ENCODE data around the gene RASGRP3. TPM values are rescaled to one million over a fixed set of nuclear protein-coding genes. Genes with fewer than 3 reads are reported as not detected.

RASGRP3 gene
- total RNA-seq, 1 experiment from 2014 or later: 0.59 TPM

DNA sequence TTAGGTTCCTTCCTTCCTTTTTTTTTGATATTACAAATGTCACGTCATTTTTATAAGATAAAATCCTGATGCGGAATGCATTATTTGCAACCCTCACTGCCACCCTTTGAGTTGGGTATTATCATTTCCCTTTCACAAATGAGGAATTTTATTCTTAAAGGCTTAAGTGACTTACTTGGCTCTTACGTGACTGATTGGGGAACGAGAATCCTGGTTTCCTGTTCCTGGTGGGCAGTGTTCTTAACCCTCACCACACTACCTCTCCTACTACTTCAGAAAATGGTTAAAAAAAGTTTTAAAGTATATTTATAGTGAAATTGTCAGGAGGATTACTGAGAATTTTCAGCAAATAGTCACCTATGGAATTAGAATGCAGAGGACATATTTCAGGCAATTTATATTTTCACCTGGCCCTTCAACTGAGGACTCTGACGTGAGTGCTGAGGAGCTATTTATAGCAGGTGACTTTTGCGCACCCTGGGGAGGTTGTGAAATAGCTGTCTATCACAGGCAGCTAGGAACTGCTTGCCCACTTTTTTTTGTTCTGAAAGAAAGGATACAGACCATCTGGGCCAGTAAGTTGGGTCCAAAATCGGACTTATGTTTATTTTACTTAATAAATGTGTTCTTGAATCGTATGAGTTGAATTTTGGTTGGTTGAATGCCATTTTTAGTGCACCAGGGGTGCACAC is 18.7 kb upstream of the RASGRP3 start:
- DNase-seq (ENCODE audit: low read depth, low spot score) (no peak), ATAC-seq (no peak)
- TF ChIP-seq EZH2 (IDR thresholded peaks at IDR 0.05): no peak
- TF ChIP-seq CBX3 (IDR thresholded peaks at IDR 0.05; ENCODE audit: low read depth): no peak
- TF ChIP-seq FOSL1 (IDR thresholded peaks at IDR 0.05; ENCODE audit: low read depth): no peak
- TF ChIP-seq RAD21 (IDR thresholded peaks at IDR 0.05; ENCODE audit: low read depth): no peak
- TF ChIP-seq, protein P1, sequence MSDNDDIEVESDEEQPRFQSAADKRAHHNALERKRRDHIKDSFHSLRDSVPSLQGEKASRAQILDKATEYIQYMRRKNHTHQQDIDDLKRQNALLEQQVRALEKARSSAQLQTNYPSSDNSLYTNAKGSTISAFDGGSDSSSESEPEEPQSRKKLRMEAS (IDR thresholded peaks at IDR 0.05): no peak
- no peak for TF ChIP-seq POLR2AphosphoS5 (IDR thresholded peaks at IDR 0.05; ENCODE audit: low read depth, low read length)
- no peak for TF ChIP-seq POLR2A (IDR thresholded peaks at IDR 0.05; ENCODE audit: borderline replicate concordance, extremely low read depth, insufficient read depth, insufficient read length)
- no peak for TF ChIP-seq YY1 (IDR thresholded peaks at IDR 0.05; ENCODE audit: extremely low read depth, insufficient replicate concordance, low read depth, low read length)
- TF ChIP-seq SIN3A (IDR thresholded peaks at IDR 0.05; ENCODE audit: low read depth): no peak
- TF ChIP-seq SRF (IDR thresholded peaks at IDR 0.05; ENCODE audit: low read depth): no peak
- TF ChIP-seq, protein P2, sequence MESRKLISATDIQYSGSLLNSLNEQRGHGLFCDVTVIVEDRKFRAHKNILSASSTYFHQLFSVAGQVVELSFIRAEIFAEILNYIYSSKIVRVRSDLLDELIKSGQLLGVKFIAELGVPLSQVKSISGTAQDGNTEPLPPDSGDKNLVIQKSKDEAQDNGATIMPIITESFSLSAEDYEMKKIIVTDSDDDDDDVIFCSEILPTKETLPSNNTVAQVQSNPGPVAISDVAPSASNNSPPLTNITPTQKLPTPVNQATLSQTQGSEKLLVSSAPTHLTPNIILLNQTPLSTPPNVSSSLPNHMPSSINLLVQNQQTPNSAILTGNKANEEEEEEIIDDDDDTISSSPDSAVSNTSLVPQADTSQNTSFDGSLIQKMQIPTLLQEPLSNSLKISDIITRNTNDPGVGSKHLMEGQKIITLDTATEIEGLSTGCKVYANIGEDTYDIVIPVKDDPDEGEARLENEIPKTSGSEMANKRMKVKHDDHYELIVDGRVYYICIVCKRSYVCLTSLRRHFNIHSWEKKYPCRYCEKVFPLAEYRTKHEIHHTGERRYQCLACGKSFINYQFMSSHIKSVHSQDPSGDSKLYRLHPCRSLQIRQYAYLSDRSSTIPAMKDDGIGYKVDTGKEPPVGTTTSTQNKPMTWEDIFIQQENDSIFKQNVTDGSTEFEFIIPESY (IDR thresholded peaks at IDR 0.05; ENCODE audit: extremely low read depth, insufficient replicate concordance, low read length): no peak
- TF ChIP-seq ZNF274 (IDR thresholded peaks at IDR 0.05; ENCODE audit: low read depth, low read length): no peak
- Histone ChIP-seq H3K36me3 (ENCODE audit: control insufficient read depth in 1 of 2, insufficient read depth in 2 of 2, low read length in 2 of 2) (no peaks in the 10 kb centered on the region), H3K9ac (ENCODE audit: low read length) (no peak overlapping the region), H3K4me1 (ENCODE audit: control insufficient read depth in 1 of 2, insufficient read depth in 2 of 2, low read length in 2 of 2) (no peaks in the 10 kb centered on the region), H3K4me3 (replicated peaks in 1 of 2; ENCODE audit: low read depth in 1 of 2, low read length in 2 of 2) (no peak overlapping the region), H3K27ac (ENCODE audit: low read depth, low read length) (no peak overlapping the region), H4K20me1 (ENCODE audit: insufficient read depth) (no peaks in the 10 kb centered on the region), H3K9me2 (ENCODE audit: insufficient read depth) (no peaks in the 10 kb centered on the region), H2AFZ (ENCODE audit: low read depth, low read length, poor library complexity, severe bottlenecking) (no peak overlapping the region), H3K79me2 (ENCODE audit: insufficient read depth, low read length) (no peaks in the 10 kb centered on the region), H3K27me3 (ENCODE audit: insufficient read depth, low read length) (no peaks in the 10 kb centered on the region), H3K4me2 (ENCODE audit: low read length) (no peak overlapping the region), H3K9me3 (ENCODE audit: control insufficient read depth in 1 of 2, insufficient read depth in 1 of 2, low read depth in 1 of 2, low read length in 2 of 2) (no peaks in the 10 kb centered on the region)
- CTCF ChIA-PET: no interaction called here
- RAD21 ChIA-PET (ENCODE audit: low non-redundant PET in 1 of 2, low total read pairs in 2 of 2, uncharacterized antibody in 2 of 2, unreplicated experiment in 2 of 2): no interaction called here
- no TSS peak for BruUV-seq (replicated peaks)
- POLR2A ChIA-PET: no interaction called here
- intact Hi-C loops (cut with micrococcal nuclease): no loop called here

Data from HCT116 (cell line).